GM19438 (cell line): ENCODE results near the gene RFX5.
"Not testable (repeated sequence)": the region's sequence is repeated elsewhere in the genome, so short reads cannot be mapped to it uniquely, and the experiment has no call there.

Experiments
- ATAC-seq: cut with Tn5 transposase; IDR thresholded peaks from one replicate; pipeline ENCODE4 v1.9.1; 2021; ENCODE audit warnings: low read depth; ENCODE audit not compliant: unreplicated experiment

Gene RFX5

DNA sequence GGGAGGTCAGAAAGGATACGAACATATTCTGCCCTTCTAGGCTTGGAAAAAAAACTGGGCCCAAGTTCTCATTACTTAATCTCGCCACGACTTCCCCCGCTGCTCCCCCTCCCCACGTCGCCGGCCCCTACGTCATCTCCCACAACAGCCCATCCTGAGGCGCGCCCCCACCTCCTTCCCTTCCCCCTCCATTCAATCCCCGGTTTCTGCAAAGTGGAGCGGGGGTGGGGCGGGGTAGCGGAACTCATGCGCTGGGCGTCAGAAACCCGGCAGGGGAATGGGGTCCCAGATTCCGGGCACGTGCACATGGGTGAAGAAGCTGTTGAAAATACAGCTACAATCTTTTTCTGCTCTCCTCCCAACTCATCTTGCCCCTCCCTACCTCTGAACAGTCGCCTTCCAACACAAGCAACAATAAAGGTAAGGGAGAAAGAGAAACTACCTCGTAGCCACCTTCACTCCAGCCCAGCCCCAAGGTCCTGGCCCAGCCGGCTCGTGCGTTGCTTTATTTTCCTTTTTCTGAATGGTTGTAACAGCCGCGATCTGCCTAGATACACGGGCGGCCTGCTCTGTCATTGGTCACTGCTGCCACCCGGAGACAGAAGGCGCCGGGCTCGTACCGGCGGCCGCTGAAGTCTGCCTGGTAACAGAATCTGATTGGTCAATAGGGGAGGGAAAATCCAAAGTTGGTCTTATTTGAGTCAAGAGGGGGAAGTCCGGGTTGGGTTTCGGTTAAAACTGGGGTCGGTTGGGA, at the start of gene RFX5:
TSS of gene RFX5 (minus strand) at position 484 of the 754 bp plus-strand sequence. CDS start 932 bp downstream, outside the sequence.
- peak; percentile 95 for ATAC-seq

DNA sequence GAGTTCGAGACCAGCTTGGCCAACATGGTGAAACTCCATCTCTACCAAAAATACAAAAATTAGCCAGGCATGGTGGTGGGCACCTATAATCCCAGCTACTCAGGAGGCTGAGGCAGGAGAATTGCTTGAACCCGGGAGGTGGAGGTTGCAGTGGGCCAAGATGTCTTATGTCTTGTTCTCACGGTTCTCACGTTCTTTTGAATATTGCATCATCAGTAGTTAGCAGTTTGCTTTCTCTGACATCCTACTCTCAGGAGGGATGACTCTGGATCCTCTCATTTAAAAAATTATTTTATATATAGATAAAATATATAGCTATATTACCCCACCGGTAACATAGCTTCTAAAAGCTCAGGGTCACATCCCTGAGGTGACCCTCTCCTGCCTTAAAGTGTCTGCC, 49.2 kb upstream of the RFX5 start:
- not testable (repeated sequence) for ATAC-seq

DNA sequence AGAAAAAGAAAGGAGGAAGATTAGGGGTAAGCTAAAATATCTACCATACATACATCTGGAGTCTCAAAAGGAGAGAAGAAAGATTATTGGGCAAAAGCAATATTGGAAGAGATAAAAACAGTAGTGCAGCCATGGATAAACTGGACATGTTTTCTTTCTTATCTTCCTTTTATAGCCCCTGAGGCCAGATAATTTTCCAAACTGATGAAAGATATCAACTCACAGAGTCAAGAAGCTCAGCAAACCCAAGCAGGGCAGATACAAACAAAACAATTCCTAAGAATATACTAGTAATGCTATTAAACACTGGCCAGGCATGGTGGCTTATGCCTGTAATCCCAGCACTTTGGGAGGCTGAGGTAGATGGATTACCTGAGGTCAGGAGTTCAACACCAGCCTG, 46.5 kb upstream of the RFX5 start:
- no peak for ATAC-seq

DNA sequence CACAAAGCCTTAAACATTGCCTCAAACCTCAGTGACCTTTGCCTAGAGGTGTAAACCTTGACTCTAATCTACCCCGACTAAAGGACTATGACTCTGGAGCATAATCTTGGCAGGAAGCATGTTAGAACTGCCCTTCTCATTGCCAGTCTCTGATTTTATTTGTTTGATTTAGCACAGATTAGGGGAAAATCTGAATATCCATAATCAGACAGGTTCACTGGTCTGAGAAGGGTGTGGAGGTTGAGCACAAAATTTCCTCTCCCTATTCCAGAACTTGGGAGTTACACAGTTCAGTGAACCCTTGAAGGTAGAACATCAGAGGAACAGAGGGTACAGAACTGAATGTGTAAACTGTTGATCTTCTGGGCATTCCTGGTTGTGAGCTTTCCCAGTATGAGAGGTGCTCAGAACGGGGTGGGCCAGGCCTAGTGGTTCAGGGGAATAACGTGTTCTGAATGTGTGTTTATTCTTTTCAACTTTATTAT, 44.1 kb upstream of the RFX5 start:
- ATAC-seq: no peak

DNA sequence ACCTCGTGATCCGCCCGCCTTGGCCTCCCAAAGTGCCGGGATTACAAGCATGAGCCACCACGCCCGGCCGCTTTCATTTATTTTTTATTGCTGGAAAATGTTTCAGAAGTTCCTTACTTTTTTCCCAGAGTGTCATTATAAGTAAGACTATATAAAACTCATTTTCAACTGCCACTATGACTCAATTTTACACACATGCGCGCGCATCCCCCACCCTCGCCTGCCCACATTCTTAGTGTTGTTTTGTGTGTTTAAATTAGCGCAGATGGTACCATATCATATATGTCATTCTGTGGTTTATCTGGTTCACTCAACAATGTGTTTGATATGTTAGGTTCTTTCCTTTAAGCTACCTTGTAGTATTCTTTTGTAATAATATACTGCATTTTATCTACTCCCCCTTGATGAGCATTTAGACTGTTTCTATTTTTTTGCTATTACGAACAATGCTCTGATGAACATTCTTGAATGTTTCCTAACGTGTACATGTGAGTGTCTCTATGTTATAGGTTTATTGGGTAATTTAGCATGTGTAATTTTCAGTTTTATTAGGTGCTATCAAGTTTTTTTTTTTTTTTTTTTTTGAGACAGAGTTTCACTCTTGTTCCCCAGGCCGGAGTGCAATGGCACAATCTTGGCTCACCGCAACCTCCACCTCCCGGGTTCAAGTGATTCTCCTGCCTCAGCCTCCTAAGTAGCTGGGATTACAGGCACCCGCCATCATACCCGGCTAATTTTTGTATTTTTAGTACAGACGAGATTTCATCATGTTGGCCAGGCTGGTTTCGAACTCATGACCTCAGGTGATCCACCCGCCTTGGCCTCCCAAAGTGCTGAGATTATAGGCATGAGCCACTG, 43.4 kb upstream of the RFX5 start:
- not testable (repeated sequence) for ATAC-seq

DNA sequence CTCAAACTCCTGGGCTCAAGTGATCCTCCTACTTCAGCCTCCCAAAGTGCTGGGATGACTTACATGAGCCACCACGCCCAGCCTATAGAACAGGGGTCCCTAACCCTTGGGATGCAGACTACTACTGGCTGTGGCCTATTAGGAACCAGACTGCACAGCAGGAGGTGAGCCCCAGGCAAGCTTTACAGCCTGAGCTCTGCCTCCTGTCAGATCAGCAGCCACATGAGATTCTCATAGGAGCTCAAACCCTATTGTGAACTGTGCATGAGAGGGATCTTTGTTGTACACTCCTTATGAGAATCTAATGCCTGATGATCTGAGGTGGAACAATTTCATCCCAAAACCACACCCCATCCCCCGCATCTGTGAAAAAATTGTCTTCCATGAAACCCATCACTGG, 39.0 kb upstream of the RFX5 start:
- ATAC-seq: no peak

DNA sequence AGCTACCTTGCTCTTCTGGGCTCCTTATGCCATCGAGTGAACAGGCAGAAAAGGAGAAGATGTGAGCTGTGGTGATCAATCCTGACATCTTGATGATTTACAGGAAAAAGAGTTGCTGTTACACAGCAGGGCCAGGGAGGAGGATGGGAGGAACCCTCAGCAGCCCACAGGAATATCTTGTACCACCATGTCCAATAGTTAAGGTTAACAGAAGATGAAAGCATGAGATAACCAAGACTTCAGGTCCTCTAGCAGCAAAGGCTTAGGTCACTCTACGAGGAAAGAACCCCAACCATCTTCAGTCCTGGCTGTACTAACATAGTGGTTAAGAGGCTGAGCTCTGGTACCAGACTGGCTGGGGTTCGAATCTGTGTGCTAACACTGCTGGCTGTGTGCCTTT, 37.5 kb upstream of the RFX5 start:
- no peak for ATAC-seq

DNA sequence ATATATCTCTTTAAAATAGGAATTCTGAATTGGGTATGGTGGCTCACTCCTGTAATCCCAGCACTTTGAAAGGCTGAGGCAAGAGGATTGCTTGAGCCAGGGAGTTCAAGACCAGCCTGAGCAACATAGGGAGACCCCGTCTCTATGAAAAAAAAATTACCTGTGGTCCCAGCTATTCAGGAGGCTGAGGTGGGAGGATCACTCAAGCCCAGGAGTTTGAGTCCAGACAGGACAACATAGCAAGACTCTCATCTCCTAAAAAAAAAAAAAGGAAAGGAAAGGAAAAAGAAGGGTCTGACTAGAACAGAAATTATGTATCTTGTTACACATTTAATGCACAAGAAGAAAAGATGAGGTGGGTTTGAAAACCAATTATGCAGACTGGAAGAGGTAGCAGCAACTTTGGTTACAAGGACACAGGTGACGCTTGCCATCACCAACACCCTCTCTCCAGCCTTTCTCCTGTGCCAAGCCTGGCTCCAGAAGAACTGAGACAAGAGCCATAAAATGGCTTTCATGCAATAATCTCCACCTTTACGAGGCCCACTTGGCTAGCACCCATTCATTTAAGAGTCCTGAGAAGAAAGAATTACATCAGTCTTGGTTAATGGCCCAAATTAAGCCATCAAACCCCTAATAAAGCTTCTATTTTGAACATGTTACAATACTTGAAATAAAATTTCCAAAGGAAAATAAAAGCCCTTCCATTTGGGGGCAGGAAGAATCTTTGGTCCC, 30.3 kb upstream of the RFX5 start:
- ATAC-seq: no peak

DNA sequence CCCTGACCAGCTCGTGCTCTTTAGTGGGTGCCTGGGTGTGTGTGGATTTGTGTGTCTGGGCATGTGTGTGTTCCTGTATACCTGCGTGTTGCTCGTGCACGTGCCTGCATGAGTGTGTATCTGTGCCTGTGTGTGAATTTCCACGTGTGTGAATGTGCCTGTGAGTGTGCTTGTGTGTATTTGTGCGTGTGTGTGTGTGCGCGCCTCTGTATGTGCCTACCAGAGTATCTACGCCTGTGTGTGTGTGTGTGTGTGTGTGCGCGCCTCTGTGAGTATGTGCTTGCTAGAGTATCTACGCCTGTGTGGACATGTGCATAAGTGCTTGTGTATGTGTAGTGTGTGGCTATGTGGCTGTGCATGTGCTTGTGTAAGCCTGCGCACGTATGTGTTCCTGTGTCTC, 26.1 kb upstream of the RFX5 start:
- ATAC-seq: no peak

DNA sequence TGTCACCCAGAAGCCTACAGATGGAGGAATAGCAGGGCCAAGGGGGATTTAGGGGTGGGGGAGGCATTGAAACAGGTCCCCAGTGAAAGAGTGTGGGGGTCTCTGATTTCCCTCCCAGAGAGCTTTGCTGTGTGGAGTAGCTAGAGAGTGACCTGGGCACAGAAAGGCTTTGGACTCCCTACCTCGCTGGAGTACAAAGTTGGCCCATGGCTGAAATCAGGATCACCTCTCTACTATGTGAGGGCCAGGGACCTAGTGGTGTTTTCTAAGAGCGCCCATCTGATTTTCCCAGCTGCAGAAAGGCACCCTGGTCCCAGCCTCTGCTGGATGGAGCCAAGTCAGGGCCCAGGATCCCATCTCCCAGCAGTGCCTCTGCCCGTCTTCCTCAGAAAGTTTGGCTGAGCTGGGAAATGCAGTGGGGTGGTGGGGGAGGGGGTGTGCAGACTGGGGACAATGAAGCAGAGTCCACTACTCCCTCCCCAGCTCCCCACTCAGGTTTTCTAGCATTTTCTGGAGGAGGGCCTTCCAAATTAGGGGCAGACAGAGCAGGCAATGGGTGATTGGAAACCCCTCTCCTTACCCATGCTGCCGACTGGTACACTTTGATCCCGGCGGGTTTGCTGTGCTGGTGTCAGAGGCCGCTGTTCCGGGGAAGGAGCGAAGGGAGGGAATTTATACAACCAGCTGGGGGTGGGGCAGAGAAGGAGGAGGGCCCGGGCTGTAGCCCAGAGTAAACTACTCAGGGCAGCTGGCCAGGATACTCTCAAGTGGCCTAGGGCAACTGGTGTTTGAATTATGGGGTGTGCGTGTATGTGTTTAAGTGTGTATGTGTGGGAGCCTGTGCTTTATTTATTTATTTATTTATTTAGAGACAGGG, 25.2 kb upstream of the RFX5 start, which contains the start of gene SELENBP1:
TSS of gene SELENBP1 (minus strand) at position 648 of the 877 bp plus-strand sequence. CDS start at position 584, 64 bp downstream.
- ATAC-seq: no peak

DNA sequence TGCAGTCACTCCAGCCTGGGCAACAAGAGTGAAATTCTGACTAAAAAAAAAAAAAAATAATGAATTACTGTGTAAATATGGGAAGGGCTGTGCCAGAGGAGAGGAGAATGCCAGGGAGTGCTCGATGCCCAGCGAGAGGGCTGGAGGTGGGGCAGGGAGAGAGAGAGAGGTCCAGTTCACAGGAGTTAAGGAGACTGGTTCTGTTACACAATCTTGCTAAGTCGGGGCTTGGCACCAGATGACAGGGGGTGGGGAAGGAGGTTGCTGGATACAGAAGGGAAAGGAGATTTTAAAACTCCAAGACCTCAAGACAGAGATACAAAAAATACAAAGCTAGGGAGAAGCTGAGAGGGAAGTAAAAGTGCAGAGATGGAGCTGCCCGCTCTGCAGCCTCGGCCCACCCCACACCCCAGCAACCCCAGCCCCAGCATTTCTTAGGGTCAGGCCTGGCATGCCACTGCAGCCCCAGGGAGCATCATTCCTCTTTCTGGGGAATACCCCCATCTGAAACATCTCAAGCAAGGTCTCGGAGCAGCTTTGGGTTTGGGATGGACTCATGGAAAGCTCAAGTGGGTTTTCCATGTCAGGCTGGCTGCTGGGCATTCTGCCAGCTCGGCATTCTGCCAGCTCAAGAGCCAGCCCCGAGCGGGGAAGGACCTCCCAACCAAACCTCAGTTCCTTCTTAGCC, 24.5 kb upstream of the RFX5 start:
- ATAC-seq: no peak

DNA sequence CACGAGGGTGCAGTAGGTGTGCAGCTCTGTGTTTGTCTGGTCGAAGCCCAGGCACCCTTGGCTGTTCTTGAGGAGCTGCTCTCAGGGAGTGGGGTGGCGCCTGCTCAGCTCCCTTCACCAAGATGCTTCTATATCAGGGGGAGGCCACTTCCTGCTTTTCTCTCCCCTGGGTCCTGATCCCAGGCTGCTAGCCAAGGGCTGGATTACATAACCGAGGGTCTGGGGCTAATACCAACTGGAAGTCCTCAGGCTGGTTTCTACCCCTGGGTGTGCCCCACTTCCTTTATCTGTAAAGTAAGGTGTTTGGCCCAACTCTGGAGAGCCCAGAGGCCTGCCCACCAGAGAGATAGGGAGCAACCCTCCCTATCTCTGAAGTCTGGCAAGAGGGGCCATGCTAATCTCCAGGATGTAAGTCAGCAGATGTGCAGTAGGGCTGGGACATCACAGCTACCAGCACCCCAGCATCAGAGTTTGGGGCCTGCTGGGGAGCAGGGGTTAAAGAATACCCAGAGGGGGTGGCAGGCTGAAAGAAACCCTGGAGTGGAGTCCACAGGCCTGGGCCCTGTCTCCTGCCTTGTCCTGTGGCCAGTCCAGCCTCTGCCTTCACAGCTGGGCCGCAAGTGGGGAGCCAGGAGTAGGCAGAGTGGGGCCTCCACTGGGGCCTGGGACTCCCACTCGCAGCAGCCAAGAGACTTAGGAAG, 23.3 kb upstream of the RFX5 start:
- no peak for ATAC-seq

DNA sequence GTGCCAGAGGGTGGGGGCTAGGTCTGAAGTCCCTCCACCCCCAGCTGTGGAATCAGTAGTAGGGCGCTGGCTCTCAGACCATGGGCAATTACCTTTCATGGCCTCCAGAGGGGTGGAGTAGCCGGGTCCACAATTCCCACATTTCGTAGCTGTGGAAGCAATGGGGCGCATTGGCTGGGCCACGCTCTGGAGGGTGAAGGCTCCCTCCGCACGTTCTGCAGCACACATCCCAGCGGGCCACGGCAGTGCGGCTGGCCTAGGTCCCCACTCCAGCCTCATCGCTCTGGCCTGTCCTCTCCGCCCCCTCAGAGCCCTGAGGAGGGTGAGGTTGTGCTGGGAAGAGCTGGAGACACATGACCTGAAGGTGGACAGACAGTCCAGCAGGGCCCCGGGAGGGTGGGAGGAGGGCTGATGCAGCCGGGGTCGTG, 22.6 kb upstream of the RFX5 start:
- ATAC-seq: no peak

DNA sequence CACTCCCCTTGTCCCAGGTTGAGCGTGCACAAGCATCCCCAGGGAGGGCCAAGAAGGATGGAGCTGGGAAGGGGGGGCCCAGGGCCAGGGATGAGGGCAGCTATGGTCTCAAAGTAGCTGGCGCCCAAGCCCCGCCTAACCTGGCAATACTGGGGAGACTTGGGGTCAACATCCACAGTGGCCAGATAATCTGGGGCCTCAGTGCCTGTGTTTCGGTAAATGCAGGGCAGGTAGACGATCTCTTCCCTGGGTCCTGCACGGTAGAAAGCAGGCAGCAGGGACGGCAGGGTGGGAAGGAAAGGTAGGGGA, 22.2 kb upstream of the RFX5 start:
- no peak for ATAC-seq

DNA sequence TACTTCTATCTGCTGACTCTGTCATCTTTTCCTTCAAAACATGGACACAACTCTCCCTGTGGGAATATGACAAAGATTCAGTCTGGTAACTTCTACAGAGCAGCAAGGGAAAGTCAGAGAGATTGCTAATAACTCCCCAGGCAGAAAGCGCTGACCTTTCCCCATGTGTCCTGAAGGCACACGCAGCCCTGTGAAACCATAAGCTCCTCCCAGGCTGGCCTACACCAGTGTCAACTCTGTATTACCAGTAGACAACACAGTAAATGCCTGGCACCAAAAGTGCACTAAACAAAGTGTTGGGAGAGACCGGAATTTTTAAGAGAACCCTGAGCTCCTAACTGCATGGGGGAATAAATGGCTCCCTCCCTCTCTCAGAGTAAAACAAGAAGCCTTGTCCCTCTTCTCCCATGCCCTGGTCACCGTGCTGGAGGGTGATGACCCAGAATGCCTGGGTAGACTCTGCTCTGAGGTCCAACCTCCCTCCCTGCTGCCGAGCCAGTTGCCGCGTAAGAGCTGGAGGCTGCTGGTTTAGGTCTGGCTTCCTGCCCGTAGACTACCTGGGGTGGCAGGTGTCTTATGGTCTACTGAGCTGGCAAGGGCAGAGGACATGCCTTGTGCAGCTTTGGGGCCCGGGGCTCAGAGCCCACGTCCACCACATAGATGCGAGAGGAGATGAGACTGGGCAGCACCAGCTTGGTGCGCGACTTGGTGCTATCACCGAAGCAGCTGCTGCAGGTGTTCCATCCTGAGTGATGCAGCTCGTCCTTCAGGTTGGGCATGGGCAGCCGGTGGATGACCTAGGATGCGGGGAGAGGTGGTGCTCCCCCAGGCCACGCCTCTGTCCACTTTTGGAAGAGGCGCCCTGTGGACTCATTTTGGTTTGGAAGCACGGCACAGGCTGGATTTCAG, 21.6 kb upstream of the RFX5 start:
- no peak for ATAC-seq

DNA sequence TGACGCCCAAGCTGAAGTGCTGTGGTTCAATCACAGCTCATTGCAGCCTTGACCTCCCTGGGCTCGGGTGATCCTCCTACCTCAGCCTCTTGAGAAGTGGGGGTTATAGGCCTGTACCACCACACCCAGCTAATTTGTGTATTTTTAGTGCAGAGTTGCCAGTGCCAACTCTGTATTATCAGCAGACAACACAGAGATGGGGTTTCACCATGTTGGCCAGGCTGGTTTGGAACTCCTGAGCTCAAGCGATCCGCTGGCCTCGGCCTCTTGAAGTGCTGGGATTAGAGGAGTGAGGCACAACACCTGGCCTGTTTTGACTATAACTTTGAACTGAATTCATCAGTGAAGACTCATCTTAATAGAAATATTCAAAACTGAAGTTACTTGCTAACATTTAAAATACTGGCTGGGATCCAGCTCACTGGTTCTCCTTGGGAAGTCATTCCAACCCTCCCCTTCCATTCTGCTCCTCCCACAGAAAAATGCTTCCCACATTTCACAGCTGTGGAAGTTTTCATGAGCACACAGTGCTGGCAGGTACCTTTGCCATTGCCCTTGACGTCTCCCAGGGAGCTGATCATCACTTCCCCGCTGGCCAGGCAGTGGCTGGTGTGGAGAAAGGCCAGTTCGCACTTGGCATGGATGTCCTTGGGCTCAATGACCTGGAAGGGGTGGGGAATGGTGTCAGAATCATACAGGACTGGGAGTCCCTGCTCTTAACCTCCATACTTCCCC, 20.8 kb upstream of the RFX5 start:
- no peak for ATAC-seq

DNA sequence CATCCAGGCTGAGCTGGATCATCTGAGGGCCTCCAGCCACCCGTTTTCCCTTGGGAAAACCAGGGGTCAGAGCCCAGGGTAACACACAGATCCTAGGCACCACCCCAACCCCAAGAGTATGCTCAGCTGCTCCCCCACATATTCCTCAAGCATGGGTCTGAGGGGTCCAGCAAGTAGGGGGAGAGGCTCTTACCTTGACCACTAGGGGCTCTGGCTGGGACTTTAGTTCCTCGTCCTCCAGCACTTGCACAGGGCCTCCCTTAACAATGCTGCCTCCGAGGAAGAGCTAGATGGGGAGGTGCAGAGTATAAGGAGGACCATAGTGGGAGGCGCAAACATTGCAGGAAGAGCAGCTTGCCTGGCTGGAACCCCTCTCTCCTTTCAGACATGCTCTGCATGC, 17.9 kb upstream of the RFX5 start:
- no peak for ATAC-seq
